Osteocyte (in vitro differentiated cells): ENCODE data around the gene SCNN1A. TPM values are rescaled to one million over a fixed set of nuclear protein-coding genes. Genes with fewer than 3 reads are reported as not detected.

ENCODE experiments used
- DNase-seq: peaks from one replicate; pipeline ENCODE4 v3.0.0; 2021; ENCODE audit warnings: mixed read lengths; ENCODE audit not compliant: unreplicated experiment; ENCODE audit errors: extremely low spot score
- H3K27ac Mint-ChIP-seq: one replicate; pipeline ENCODE4 v1.8.0; 2021; ENCODE audit warnings: mild to moderate bottlenecking, mixed read lengths; ENCODE audit not compliant: unreplicated experiment
- H3K27me3 Mint-ChIP-seq: one replicate; pipeline ENCODE4 v1.8.0; 2021; ENCODE audit warnings: mixed read lengths; ENCODE audit not compliant: unreplicated experiment
- H3K36me3 Mint-ChIP-seq: one replicate; pipeline ENCODE4 v1.8.0; 2021; ENCODE audit warnings: mixed read lengths; ENCODE audit not compliant: unreplicated experiment
- H3K4me1 Mint-ChIP-seq: one replicate; pipeline ENCODE4 v1.8.0; 2021; ENCODE audit warnings: mixed read lengths; ENCODE audit not compliant: unreplicated experiment
- H3K4me3 Mint-ChIP-seq: one replicate; pipeline ENCODE4 v1.8.0; 2021; ENCODE audit warnings: mild to moderate bottlenecking, moderate library complexity, mixed read lengths; ENCODE audit not compliant: unreplicated experiment
- H3K9me3 Mint-ChIP-seq: one replicate; pipeline ENCODE4 v1.8.0; 2021; ENCODE audit warnings: mixed read lengths; ENCODE audit not compliant: unreplicated experiment
- CTCF ChIP-seq: fragments of 200-600 bp; sonication (generic); IDR thresholded peaks from 2 replicates; pipeline ENCODE4 v1.5.0; 2021; ENCODE audit warnings: antibody characterized with exemption, mild to moderate bottlenecking, moderate library complexity
- total RNA-seq: library from RNA; stranded (reverse); gene quantifications from 2 replicates; pipeline ENCODE4 v1.2.1, GENCODE V29; 2021

The SCNN1A gene
- total RNA-seq, 1 donor from 2014 or later: 2.5 TPM

GRCh38 chr12:6328045-6328779 lies 47.2 kb downstream of the SCNN1A start:
- Mint-ChIP-seq H3K4me1 (peaks cover 44% of the 10 kb centered on the region), H3K27me3 (no peaks in the 10 kb centered on the region), H3K27ac (peak overlapping the region; percentile 56), H3K36me3 (peaks cover 22% of the 10 kb centered on the region), H3K4me3 (no peak overlapping the region), H3K9me3 (no peaks in the 10 kb centered on the region)
- no peak for TF ChIP-seq CTCF
- DNase-seq: no peak

GRCh38 chr12:6327229-6328041 lies 47.9 kb downstream of the SCNN1A start:
- H3K36me3 Mint-ChIP-seq: peaks cover 16% of the 10 kb centered on the region
- no peaks in the 10 kb centered on the region for H3K9me3 Mint-ChIP-seq
- H3K27ac Mint-ChIP-seq: peak overlapping the region; percentile 76
- peaks cover 52% of the 10 kb centered on the region for H3K4me1 Mint-ChIP-seq
- H3K4me3 Mint-ChIP-seq: no peak overlapping the region
- TF ChIP-seq CTCF: no peak
- H3K27me3 Mint-ChIP-seq: no peaks in the 10 kb centered on the region
- no peak for DNase-seq

GRCh38 chr12:6326316-6327228 lies 48.8 kb downstream of the SCNN1A start:
- H3K4me1 Mint-ChIP-seq: peaks cover 59% of the 10 kb centered on the region
- H3K27ac Mint-ChIP-seq: peak overlapping the region; percentile 76
- H3K9me3 Mint-ChIP-seq: no peaks in the 10 kb centered on the region
- H3K27me3 Mint-ChIP-seq: no peaks in the 10 kb centered on the region
- TF ChIP-seq CTCF: peak; percentile 59
- peaks cover 16% of the 10 kb centered on the region for H3K36me3 Mint-ChIP-seq
- no peak overlapping the region for H3K4me3 Mint-ChIP-seq
- DNase-seq: no peak

- no peaks in the 10 kb centered on the region for H3K9me3 Mint-ChIP-seq
- H3K4me3 Mint-ChIP-seq: no peak overlapping the region
- H3K27ac Mint-ChIP-seq: peak overlapping the region; percentile 97
- peaks cover 7% of the 10 kb centered on the region for H3K36me3 Mint-ChIP-seq
- DNase-seq: no peak
- no peak for TF ChIP-seq CTCF
- peaks cover 60% of the 10 kb centered on the region for H3K4me1 Mint-ChIP-seq
- no peaks in the 10 kb centered on the region for H3K27me3 Mint-ChIP-seq
These were observed 50.2 kb downstream of the SCNN1A start for GRCh38 chr12:6324936-6325750.
